IMR-90 (cell line): Measurements from ENCODE around the gene GLP2R. TPM values are rescaled to one million over a fixed set of nuclear protein-coding genes. Genes with fewer than 3 reads are reported as not detected.

Experiments
- ATAC-seq: fragments of 200-7000 bp; cut with Tn5 transposase; 2 replicates; pipeline ENCODE4 v1.9.1; 2020; ENCODE audit warnings: low read depth, mild to moderate bottlenecking, moderate library complexity
- BruUV-seq: library from RNA; stranded (reverse); fragments of 400-500 nt; replicated peaks from 2 replicates; lab custom pipeline; 2021; lab: Mats Ljungman, UMichigan
- CTCF ChIA-PET: fragments of 300-600 bp; formaldehyde crosslinking; extraction: SDS; loops from one replicate; lab custom pipeline; 2021; ENCODE audit warnings: antibody characterized with exemption; lab: Yijun Ruan, JAX
- POLR2A ChIA-PET: fragments of 300-600 bp; sonication (Branson Sonifier 250); formaldehyde crosslinking; loops from one replicate; lab custom pipeline; 2022; ENCODE audit warnings: antibody characterized with exemption; ENCODE audit not compliant: unreplicated experiment; lab: Charles Lee
- DNase-seq: peaks from one replicate; pipeline ENCODE4 v3.0.0; 2013
- H2AFZ ChIP-seq: replicated peaks from 2 replicates; pipeline ENCODE3; 2013; ENCODE audit warnings: low read length, mild to moderate bottlenecking; ENCODE audit not compliant: poor library complexity
- H2AK5ac ChIP-seq: 2 replicates; pipeline ENCODE4 v1.6.1; 2013; ENCODE audit warnings: low read depth, low read length, inconsistent platforms
- H2AK9ac ChIP-seq: replicated peaks from 2 replicates; pipeline ENCODE3; 2013; ENCODE audit warnings: mild to moderate bottlenecking, low read depth, low read length, moderate library complexity; ENCODE audit not compliant: poor library complexity
- H2BK120ac ChIP-seq: 2 replicates; pipeline ENCODE4 v1.6.1; 2013; ENCODE audit warnings: low read depth, low read length, inconsistent platforms
- H2BK15ac ChIP-seq: 3 replicates; pipeline ENCODE4 v1.6.1; 2013; ENCODE audit warnings: low read depth, low read length, inconsistent platforms
- H2BK20ac ChIP-seq: 2 replicates; pipeline ENCODE4 v1.6.1; 2013; ENCODE audit warnings: low read depth, mild to moderate bottlenecking, inconsistent platforms, low read length, moderate library complexity
- H2BK5ac ChIP-seq: 2 replicates; pipeline ENCODE4 v1.6.1; 2013; ENCODE audit warnings: mild to moderate bottlenecking, low read depth, low read length, inconsistent platforms; ENCODE audit not compliant: poor library complexity, severe bottlenecking
- H3K14ac ChIP-seq: replicated peaks from 2 replicates; pipeline ENCODE4 v1.6.1; 2013; ENCODE audit warnings: low read depth, low read length, inconsistent platforms
- H3K18ac ChIP-seq: 2 replicates; pipeline ENCODE4 v1.6.1; 2013; ENCODE audit warnings: low read depth, low read length, control low read depth
- H3K23ac ChIP-seq: 2 replicates; pipeline ENCODE4 v1.6.1; 2013; ENCODE audit warnings: low read depth, low read length, inconsistent platforms
- H3K27ac ChIP-seq: 2 replicates; pipeline ENCODE4 v1.5.1; 2013; ENCODE audit warnings: mild to moderate bottlenecking, control low read depth, low read length; ENCODE audit not compliant: insufficient read depth
- H3K27me3 ChIP-seq: 2 replicates; pipeline ENCODE4 v1.6.1; 2013; ENCODE audit warnings: low read length; ENCODE audit not compliant: control insufficient read depth, insufficient read depth
- H3K36me3 ChIP-seq: 2 replicates; pipeline ENCODE4 v1.6.1; 2013; ENCODE audit warnings: low read length, mixed read lengths; ENCODE audit not compliant: control insufficient read depth, insufficient read depth
- H3K4ac ChIP-seq: 2 replicates; pipeline ENCODE4 v1.6.1; 2013; ENCODE audit warnings: low read depth, low read length, inconsistent platforms
- H3K4me1 ChIP-seq: 2 replicates; pipeline ENCODE4 v1.6.1; 2013; ENCODE audit warnings: low read length, mixed read lengths; ENCODE audit not compliant: control insufficient read depth, insufficient read depth
- H3K4me2 ChIP-seq: 2 replicates; pipeline ENCODE4 v1.6.1; 2013; ENCODE audit warnings: low read depth, mild to moderate bottlenecking, control low read depth, low read length, moderate library complexity
- H3K4me3 ChIP-seq: 2 replicates; pipeline ENCODE4 v1.5.1; 2013; ENCODE audit warnings: low read depth, mild to moderate bottlenecking, control low read depth, low read length, moderate library complexity; ENCODE audit not compliant: insufficient read depth
- H3K56ac ChIP-seq: 2 replicates; pipeline ENCODE4 v1.6.1; 2013; ENCODE audit warnings: low read length, inconsistent platforms; ENCODE audit not compliant: insufficient read depth; ENCODE audit errors: extremely low read depth
- H3K79me1 ChIP-seq, 2 experiments: 2 replicates each; pipeline ENCODE4 v1.6.1; 2013; ENCODE audit warnings: low read length in 2 of 2, inconsistent platforms in 1 of 2, low read depth in 1 of 2
- H3K9ac ChIP-seq: 2 replicates; pipeline ENCODE4 v1.6.1; 2013; ENCODE audit warnings: low read depth, low read length, control low read depth
- H3K9me1 ChIP-seq: 2 replicates; pipeline ENCODE4 v1.6.1; 2013; ENCODE audit warnings: low read length, inconsistent platforms; ENCODE audit not compliant: insufficient read depth
- H3K9me3 ChIP-seq: 2 replicates; pipeline ENCODE4 v1.6.1; 2013; ENCODE audit warnings: low read length; ENCODE audit not compliant: control insufficient read depth, insufficient read depth
- H4K20me1 ChIP-seq: 2 replicates; pipeline ENCODE4 v1.6.1; 2013; ENCODE audit warnings: low read length, inconsistent platforms; ENCODE audit not compliant: insufficient read depth
- H4K5ac ChIP-seq: 2 replicates; pipeline ENCODE4 v1.6.1; 2013; ENCODE audit warnings: mild to moderate bottlenecking, low read depth, low read length, control low read depth
- H4K8ac ChIP-seq, 2 experiments: 2 replicates each; pipeline ENCODE4 v1.6.1; 2013; ENCODE audit warnings: low read depth in 2 of 2, low read length in 2 of 2, control low read depth in 1 of 2, inconsistent platforms in 1 of 2
- H4K91ac ChIP-seq: 2 replicates; pipeline ENCODE4 v1.6.1; 2013; ENCODE audit warnings: low read depth, low read length, inconsistent platforms; ENCODE audit not compliant: insufficient read depth
- CTCF ChIP-seq: conservative IDR thresholded peaks from 2 replicates; pipeline ENCODE4 v1.5.1; 2012; ENCODE audit warnings: mild to moderate bottlenecking, low read depth, low read length, improper control_type of control experiment
- ELK1 ChIP-seq: fragments of 150-350 bp; IDR thresholded peaks from 2 replicates; pipeline ENCODE4 v1.6.1; 2016; ENCODE audit warnings: low read depth, mild to moderate bottlenecking, low read length, moderate library complexity, borderline replicate concordance
- MAZ ChIP-seq: IDR thresholded peaks from 2 replicates; pipeline ENCODE4 v1.6.1; 2012; ENCODE audit warnings: low read depth, mild to moderate bottlenecking, low read length, improper control_type of control experiment, moderate library complexity, borderline replicate concordance
- MXI1 ChIP-seq: IDR thresholded peaks from 2 replicates; pipeline ENCODE4 v1.6.1; 2012; ENCODE audit warnings: low read depth, mild to moderate bottlenecking, low read length, moderate library complexity, borderline replicate concordance
- NFE2L2 ChIP-seq: fragments of 150-350 bp; IDR thresholded peaks from 2 replicates; pipeline ENCODE4 v1.6.1; 2016; ENCODE audit warnings: low read depth, mild to moderate bottlenecking, low read length
- RCOR1 ChIP-seq: IDR thresholded peaks from 2 replicates; pipeline ENCODE4 v1.6.1; 2012; ENCODE audit warnings: mild to moderate bottlenecking, low read length, improper control_type of control experiment; ENCODE audit not compliant: insufficient replicate concordance
- RFX5 ChIP-seq: IDR thresholded peaks from 2 replicates; pipeline ENCODE4 v1.8.0; 2012; ENCODE audit warnings: low read depth, mild to moderate bottlenecking, low read length, moderate library complexity
- SMC3 ChIP-seq: fragments of 150-350 bp; IDR thresholded peaks from 2 replicates; pipeline ENCODE4 v1.6.1; 2016; ENCODE audit warnings: low read depth, mild to moderate bottlenecking, antibody characterized with exemption, low read length, moderate library complexity
- USF2 ChIP-seq: fragments of 150-350 bp; IDR thresholded peaks from 2 replicates; pipeline ENCODE4 v1.6.1; 2017; ENCODE audit warnings: mild to moderate bottlenecking, antibody characterized with exemption, low read length, low read depth
- WGBS, 2 experiments: methylation state at CpG; one replicate each; pipeline versions ENCODE4 v1.1.5 to v1.1.7; 2013; ENCODE audit warnings: missing lambda C conversion rate in 2 of 2; ENCODE audit not compliant: insufficient read length in 1 of 2; ENCODE audit errors: extremely low coverage in 2 of 2; 5-methylcytosine and 5-hydroxymethylcytosine counted together
- dilution Hi-C: fragments of 300-500 bp; cut with HindIII; formaldehyde crosslinking; loops from one replicate; pipeline ENCODE4 v1.14.3; 2018; ENCODE audit warnings: low sequenced_read_pairs; ENCODE audit not compliant: unreplicated experiment
- in situ Hi-C: fragments of 300-500 bp; cut with MboI; formaldehyde crosslinking; loops from 3 replicates; pipeline ENCODE4 v1.14.3; 2019; ENCODE audit warnings: low sequenced_read_pairs, inconsistent platforms, mixed read lengths
- intact Hi-C: fragments of 100-400 bp; cut with micrococcal nuclease; formaldehyde crosslinking; loops from 2 replicates; pipeline ENCODE4 v1.10.0; 2022
- polyA plus RNA-seq, 3 experiments: library from polyadenylated mRNA; depleted of rRNA; stranded (reverse); fragments of >200 nt; gene quantifications; 2 replicates each; pipeline ENCODE4 v1.2.3, GENCODE V29; 2012; ENCODE audit warnings: low replicate concordance in 1 of 3
- total RNA-seq: library from RNA; depleted of rRNA; stranded (reverse); fragments of >200 nt; gene quantifications from 2 replicates; pipeline ENCODE4 v1.2.3, GENCODE V29; 2012

GLP2R gene
- total and polyA plus RNA-seq, 2 of the 4 experiments (the other 2 are of a cell fraction), result 0.07 TPM; not detected in 1

GRCh38 chr17:9821921-9822320, 3.8 kb upstream of the GLP2R start, which contains the start of gene GSG1L2:
Gene GSG1L2 (minus strand): TSS chr17:9822079. CDS start chr17:9822071, 8 bp downstream.
- ChIA-PET CTCF (no interaction called here), POLR2A (no interaction called here)
- H3K27ac ChIP-seq, result no peak within 1 kb of the TSS
- H3K4me1 ChIP-seq, result no peaks in the 10 kb centered on the region
- ATAC-seq (no peak), DNase-seq (no peak)
- H2AK5ac ChIP-seq, result no peak within 1 kb of the TSS
- H3K9me3 ChIP-seq, result peaks cover 2% of the 10 kb centered on the region; the same call in 1 of the 2 replicates
- no peaks in the 10 kb centered on the region for H3K9me1 ChIP-seq
- no peak within 1 kb of the TSS for H3K4me2 ChIP-seq
- in situ Hi-C loops (no loop called here), intact Hi-C loops (no loop called here), dilution Hi-C loops (no loop called here)
- no peak within 1 kb of the TSS for H3K18ac ChIP-seq
- no peak within 1 kb of the TSS for H2AK9ac ChIP-seq
- H4K91ac ChIP-seq, result no peak within 1 kb of the TSS
- 58% methylated on average over 3 of the region's 15 CpGs; no CpG with 5 or more reads in 1 of the 2 experiments for WGBS, 2 experiments
- BruUV-seq, result no TSS peak
- no peak within 1 kb of the TSS for H4K8ac ChIP-seq
- no peak within 1 kb of the TSS for H3K4me3 ChIP-seq
- H2BK15ac ChIP-seq, result no peak within 1 kb of the TSS
- H3K79me1 ChIP-seq, result no peaks in the 10 kb centered on the region
- H3K36me3 ChIP-seq, result no peaks in the 10 kb centered on the region
- H2BK20ac ChIP-seq, result no peak within 1 kb of the TSS
- TF ChIP-seq ELK1 (no peak), MXI1 (no peak), SMC3 (no peak), CTCF (no peak), RFX5 (no peak), USF2 (no peak), NFE2L2 (no peak), RCOR1 (no peak), MAZ (no peak)
- no peaks in the 10 kb centered on the region for H3K27me3 ChIP-seq
- no peaks in the 10 kb centered on the region for H4K20me1 ChIP-seq
- no peak within 1 kb of the TSS for H2AFZ ChIP-seq
- H3K14ac ChIP-seq, result no peak within 1 kb of the TSS
- H2BK5ac ChIP-seq, result no peak within 1 kb of the TSS
- no peak within 1 kb of the TSS for H3K56ac ChIP-seq
- H3K9ac ChIP-seq, result no peak within 1 kb of the TSS
- no peak within 1 kb of the TSS for H3K4ac ChIP-seq
- H4K5ac ChIP-seq, result no peak within 1 kb of the TSS
- no peak within 1 kb of the TSS for H3K23ac ChIP-seq
- no peak within 1 kb of the TSS for H2BK120ac ChIP-seq
